ENCODE data around the gene TPSG1. TPM values are rescaled to one million over a fixed set of nuclear protein-coding genes. Genes with fewer than 3 reads are reported as not detected.

Gene TPSG1
- total RNA-seq, 1 donor from 2014 or later, result not detected

DNA sequence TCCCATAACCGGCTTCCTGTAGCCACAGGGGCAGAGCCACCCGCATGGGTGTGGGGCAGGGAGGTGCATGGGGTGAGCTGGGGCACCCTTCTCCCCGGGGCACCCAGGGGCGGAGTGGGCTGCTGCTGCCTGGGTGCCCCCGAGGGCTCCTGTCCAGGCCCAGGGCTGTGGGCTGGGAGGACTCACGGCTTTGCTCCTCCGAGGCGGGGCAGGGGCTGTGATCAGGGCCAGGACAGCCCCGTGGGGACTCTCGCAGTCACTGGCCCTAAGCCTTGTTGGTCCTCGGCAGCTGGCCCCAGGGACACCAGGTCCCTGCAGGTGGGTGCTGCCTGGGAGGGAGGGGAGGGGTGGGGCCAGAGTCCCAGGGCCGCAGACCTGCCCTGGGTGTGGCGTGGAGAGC, 52.4 kb downstream of the TPSG1 start:
- no peak for FAIRE-seq
- H3K36me3 Mint-ChIP-seq (ENCODE audit: low read depth, unreplicated experiment), result no peaks in the 10 kb centered on the region
- Histone ChIP-seq H3K79me2 (ENCODE audit: insufficient read depth, low read length) (peaks cover 7% of the 10 kb centered on the region), H2AFZ (ENCODE audit: low read depth, low read length) (no peak overlapping the region), H3K36me3 (ENCODE audit: insufficient read depth, low read length) (no peaks in the 10 kb centered on the region), H3K27ac (ENCODE audit: low read depth, low read length) (no peak overlapping the region), H3K4me1 (ENCODE audit: insufficient read depth, low read length) (peaks cover 15% of the 10 kb centered on the region), H3K9me3 (ENCODE audit: insufficient read depth, low read depth, low read length) (no peaks in the 10 kb centered on the region), H3K4me2 (ENCODE audit: low read length) (no peak overlapping the region), H3K4me3 (ENCODE audit: insufficient read depth, low read depth, low read length) (no peak overlapping the region), H3K9ac (ENCODE audit: low read length) (no peak overlapping the region), H4K20me1 (ENCODE audit: insufficient read depth, low read length) (peaks cover 12% of the 10 kb centered on the region), H3K27me3 (ENCODE audit: insufficient read depth, low read length) (no peaks in the 10 kb centered on the region)
- H3K9me3 Mint-ChIP-seq (ENCODE audit: unreplicated experiment), result no peaks in the 10 kb centered on the region
- TF ChIP-seq CTCF (IDR thresholded peaks at IDR 0.05; ENCODE audit: insufficient read depth, low read depth, low read length) (no peak), EZH2 (IDR thresholded peaks at IDR 0.05; ENCODE audit: insufficient read depth, low read length) (no peak)
- no peak overlapping the region for H3K4me3 Mint-ChIP-seq (ENCODE audit: unreplicated experiment)
- H3K27me3 Mint-ChIP-seq (ENCODE audit: low read depth, unreplicated experiment), result no peaks in the 10 kb centered on the region
- no peak overlapping the region for H3K27ac Mint-ChIP-seq (ENCODE audit: unreplicated experiment)
- no peak for DNase-seq (ENCODE audit: low read depth)
- peaks cover 6% of the 10 kb centered on the region for H3K4me1 Mint-ChIP-seq (ENCODE audit: low read depth, unreplicated experiment)

- DNase-seq (ENCODE audit: low read depth), result no peak
- FAIRE-seq, result no peak
- no peak overlapping the region for H3K4me3 ChIP-seq (ENCODE audit: insufficient read depth, low read depth, low read length)
- no peak overlapping the region for H3K4me2 ChIP-seq (ENCODE audit: low read length)
- H3K36me3 Mint-ChIP-seq (ENCODE audit: low read depth, unreplicated experiment), result no peaks in the 10 kb centered on the region
- peaks cover 12% of the 10 kb centered on the region for H4K20me1 ChIP-seq (ENCODE audit: insufficient read depth, low read length)
- peaks cover 6% of the 10 kb centered on the region for H3K4me1 Mint-ChIP-seq (ENCODE audit: low read depth, unreplicated experiment)
- no peak overlapping the region for H3K27ac Mint-ChIP-seq (ENCODE audit: unreplicated experiment)
- no peak overlapping the region for H3K27ac ChIP-seq (ENCODE audit: low read depth, low read length)
- H3K36me3 ChIP-seq (ENCODE audit: insufficient read depth, low read length), result no peaks in the 10 kb centered on the region
- H3K9ac ChIP-seq (ENCODE audit: low read length), result no peak overlapping the region
- no peak for TF ChIP-seq CTCF (IDR thresholded peaks at IDR 0.05; ENCODE audit: insufficient read depth, low read depth, low read length)
- no peak for TF ChIP-seq EZH2 (IDR thresholded peaks at IDR 0.05; ENCODE audit: insufficient read depth, low read length)
- no peaks in the 10 kb centered on the region for H3K9me3 Mint-ChIP-seq (ENCODE audit: unreplicated experiment)
- peaks cover 7% of the 10 kb centered on the region for H3K79me2 ChIP-seq (ENCODE audit: insufficient read depth, low read length)
- H3K27me3 Mint-ChIP-seq (ENCODE audit: low read depth, unreplicated experiment), result no peaks in the 10 kb centered on the region
- H3K9me3 ChIP-seq (ENCODE audit: insufficient read depth, low read depth, low read length), result no peaks in the 10 kb centered on the region
- no peak overlapping the region for H2AFZ ChIP-seq (ENCODE audit: low read depth, low read length)
- H3K4me1 ChIP-seq (ENCODE audit: insufficient read depth, low read length), result peaks cover 20% of the 10 kb centered on the region
- no peaks in the 10 kb centered on the region for H3K27me3 ChIP-seq (ENCODE audit: insufficient read depth, low read length)
- no peak overlapping the region for H3K4me3 Mint-ChIP-seq (ENCODE audit: unreplicated experiment)
Measured at GRCh38 chr16:1171854-1172428, 53.1 kb downstream of the TPSG1 start.

Other genes starting within 250 kb of the TPSG1 start
- 0.70 and 0.98 TPM in 2 replicates for gene SOX8, start 243.5 kb downstream of the TPSG1 start, total RNA-seq
- gene SSTR5, start 152.5 kb downstream of the TPSG1 start, total RNA-seq, result not detected in 2 replicates
- not detected in 2 replicates for gene C1QTNF8, start 129.0 kb downstream of the TPSG1 start, total RNA-seq
- 21.7 and 30.5 TPM in 2 replicates for gene CACNA1H, start 72.2 kb downstream of the TPSG1 start, total RNA-seq
- gene TPSB2, start 4.9 kb upstream of the TPSG1 start, total RNA-seq, result not detected in 2 replicates
- gene TPSAB1, start 15.4 kb upstream of the TPSG1 start, total RNA-seq, result not detected in 2 replicates
- gene TPSD1, start 30.8 kb upstream of the TPSG1 start, total RNA-seq, result not detected in 2 replicates
- gene UBE2I, start 84.4 kb upstream of the TPSG1 start, total RNA-seq, result 135 and 143 TPM in 2 replicates
- 1.4 and 2.6 TPM in 2 replicates for gene BAIAP3, start 108.4 kb upstream of the TPSG1 start, total RNA-seq
- gene TSR3, start 126.6 kb upstream of the TPSG1 start, total RNA-seq, result 60.1 and 63.3 TPM in 2 replicates
- 45.5 and 60.5 TPM in 2 replicates for gene GNPTG, start 126.7 kb upstream of the TPSG1 start, total RNA-seq
- 10.7 and 11.1 TPM in 2 replicates for gene UNKL, start 189.4 kb upstream of the TPSG1 start, total RNA-seq
- 12.7 and 13.5 TPM in 2 replicates for gene UQCC4, start 195.5 kb upstream of the TPSG1 start, total RNA-seq
- not detected in 2 replicates for gene PERCC1, start 205.8 kb upstream of the TPSG1 start, total RNA-seq
- gene CCDC154, start 219.3 kb upstream of the TPSG1 start, total RNA-seq, result 1.4 and 1.5 TPM in 2 replicates
- gene CLCN7, start 249.8 kb upstream of the TPSG1 start, total RNA-seq, result 66.7 and 67.2 TPM in 2 replicates

Measured in astrocyte (in vitro differentiated cells and primary cell).